ENCODE results near the gene PGAP1. TPM values are rescaled to one million over a fixed set of nuclear protein-coding genes. Genes with fewer than 3 reads are reported as not detected.

The PGAP1 gene
- total RNA-seq, 2 donors from 2014 or later: 39.2 to 43.6 TPM

- H3K9ac ChIP-seq (ENCODE audit: extremely low read depth, low read length, poor library complexity, severe bottlenecking): no peak overlapping the region
- H3K4me3 ChIP-seq (ENCODE audit: low read length): no peak overlapping the region
- Mint-ChIP-seq H3K9me3 (peaks cover 2% of the 10 kb centered on the region), H3K27me3 (ENCODE audit: insufficient read depth) (no peaks in the 10 kb centered on the region), H3K36me3 (ENCODE audit: low read depth) (no peaks in the 10 kb centered on the region), H3K4me3 (no peak overlapping the region), H3K4me1 (peaks cover 32% of the 10 kb centered on the region), H3K27ac (no peak overlapping the region)
- TF ChIP-seq CTCF (conservative IDR thresholded peaks at IDR 0.05): no peak
- H3K36me3 ChIP-seq (ENCODE audit: control insufficient read depth, insufficient read depth, low read length): no peaks in the 10 kb centered on the region
- H3K9me3 ChIP-seq (ENCODE audit: control insufficient read depth, low read length): peaks cover 8% of the 10 kb centered on the region
- peaks cover 3% of the 10 kb centered on the region for H3K4me1 ChIP-seq (ENCODE audit: control insufficient read depth, insufficient read depth, low read length)
- no peaks in the 10 kb centered on the region for H3K27me3 ChIP-seq (ENCODE audit: control insufficient read depth, insufficient read depth, low read length, poor library complexity, severe bottlenecking)
- no peak for DNase-seq
- 98% methylated on average over 2 of the region's 2 CpGs; no CpG with 5 or more reads in 1 of the 2 experiments for WGBS, 2 experiments (ENCODE audit: insufficient coverage in 1 of 2, insufficient read length in 1 of 2)
- H3K27ac ChIP-seq (ENCODE audit: low read depth, low read length): no peak overlapping the region
Measured at GRCh38 chr2:196952936-196953335, 26.4 kb upstream of the PGAP1 start.

- H3K27ac Mint-ChIP-seq: no peak overlapping the region
Measured at GRCh38 chr2:196951973-196952372, 25.5 kb upstream of the PGAP1 start.

GRCh38 chr2:196949116-196949515, 22.6 kb upstream of the PGAP1 start:
- Mint-ChIP-seq H3K27me3 (ENCODE audit: insufficient read depth) (no peaks in the 10 kb centered on the region), H3K36me3 (ENCODE audit: low read depth) (no peaks in the 10 kb centered on the region), H3K9me3 (peaks cover 2% of the 10 kb centered on the region), H3K4me1 (peaks cover 10% of the 10 kb centered on the region), H3K27ac (no peak overlapping the region), H3K4me3 (no peak overlapping the region)
- no peak for TF ChIP-seq CTCF (conservative IDR thresholded peaks at IDR 0.05)
- H3K27ac ChIP-seq (ENCODE audit: low read depth, low read length): no peak overlapping the region
- no peak overlapping the region for H3K9ac ChIP-seq (ENCODE audit: extremely low read depth, low read length, poor library complexity, severe bottlenecking)
- 78 to 100% methylated on average over 1 to 5 of the region's 5 CpGs for WGBS, 2 experiments (ENCODE audit: insufficient coverage in 1 of 2, insufficient read length in 1 of 2)
- H3K9me3 ChIP-seq (ENCODE audit: control insufficient read depth, low read length): peaks cover 8% of the 10 kb centered on the region
- no peaks in the 10 kb centered on the region for H3K36me3 ChIP-seq (ENCODE audit: control insufficient read depth, insufficient read depth, low read length)
- no peak for DNase-seq
- H3K4me1 ChIP-seq (ENCODE audit: control insufficient read depth, insufficient read depth, low read length): peaks cover under 1% of the 10 kb centered on the region
- no peaks in the 10 kb centered on the region for H3K27me3 ChIP-seq (ENCODE audit: control insufficient read depth, insufficient read depth, low read length, poor library complexity, severe bottlenecking)
- no peak overlapping the region for H3K4me3 ChIP-seq (ENCODE audit: low read length)

More at GRCh38 chr2:196951973-196952372, 25.5 kb upstream of the PGAP1 start:
- no peak for DNase-seq
- Mint-ChIP-seq H3K9me3 (peaks cover 2% of the 10 kb centered on the region), H3K27me3 (ENCODE audit: insufficient read depth) (no peaks in the 10 kb centered on the region), H3K4me3 (no peak overlapping the region), H3K4me1 (peaks cover 26% of the 10 kb centered on the region), H3K36me3 (ENCODE audit: low read depth) (no peaks in the 10 kb centered on the region)
- peak; percentile 16 for TF ChIP-seq CTCF (conservative IDR thresholded peaks at IDR 0.05)
- H3K36me3 ChIP-seq (ENCODE audit: control insufficient read depth, insufficient read depth, low read length): no peaks in the 10 kb centered on the region
- peaks cover 3% of the 10 kb centered on the region for H3K4me1 ChIP-seq (ENCODE audit: control insufficient read depth, insufficient read depth, low read length)
- H3K9ac ChIP-seq (ENCODE audit: extremely low read depth, low read length, poor library complexity, severe bottlenecking): no peak overlapping the region
- 86% methylated on average over 2 of the region's 2 CpGs; no CpG with 5 or more reads in 1 of the 2 experiments for WGBS, 2 experiments (ENCODE audit: insufficient coverage in 1 of 2, insufficient read length in 1 of 2)
- H3K27ac ChIP-seq (ENCODE audit: low read depth, low read length): no peak overlapping the region
- no peak overlapping the region for H3K4me3 ChIP-seq (ENCODE audit: low read length)
- H3K9me3 ChIP-seq (ENCODE audit: control insufficient read depth, low read length): peaks cover 8% of the 10 kb centered on the region
- H3K27me3 ChIP-seq (ENCODE audit: control insufficient read depth, insufficient read depth, low read length, poor library complexity, severe bottlenecking): no peaks in the 10 kb centered on the region
